Panc1 (cell line): Measurements from ENCODE around the gene VTI1A. TPM values are rescaled to one million over a fixed set of nuclear protein-coding genes. Genes with fewer than 3 reads are reported as not detected.

Experiments
- ATAC-seq: fragments of 200-7000 bp; cut with Tn5 transposase; 2 replicates; pipeline ENCODE4 v1.9.1; 2020; ENCODE audit warnings: mild to moderate bottlenecking, moderate library complexity
- BruUV-seq: library from RNA; stranded (reverse); fragments of 400-500 nt; replicated peaks from 2 replicates; lab custom pipeline; 2021; lab: Mats Ljungman, UMichigan
- CTCF ChIA-PET: fragments of 300-600 bp; sonication (Branson Sonifier 250); formaldehyde crosslinking; loops from one replicate; lab custom pipeline; 2022; ENCODE audit warnings: antibody characterized with exemption; lab: Charles Lee
- POLR2A ChIA-PET: fragments of 300-600 bp; sonication (Branson Sonifier 250); formaldehyde crosslinking; loops from one replicate; lab custom pipeline; 2022; ENCODE audit warnings: antibody characterized with exemption; lab: Charles Lee
- DNase-seq: peaks from one replicate; pipeline ENCODE4 v3.0.0-alpha.2; 2010; ENCODE audit warnings: low read depth, low spot score
- H3K27ac ChIP-seq: 2 replicates; pipeline ENCODE4 v1.5.1; 2011; ENCODE audit warnings: mild to moderate bottlenecking, low read length, inconsistent platforms
- H3K27me3 ChIP-seq: fragments of 200-500 bp; sonication (Bioruptor generic); 2 replicates; pipeline ENCODE4 v1.6.0; 2014; ENCODE audit warnings: low read length, inconsistent platforms; ENCODE audit not compliant: control insufficient read depth, insufficient read depth
- H3K36me3 ChIP-seq: fragments of 200-500 bp; sonication (Bioruptor generic); 2 replicates; pipeline ENCODE4 v1.5.1; 2014; ENCODE audit warnings: inconsistent platforms, mild to moderate bottlenecking, low read length, moderate library complexity; ENCODE audit not compliant: control insufficient read depth, insufficient read depth
- H3K4me1 ChIP-seq: 2 replicates; pipeline ENCODE4 v1.5.1; 2011; ENCODE audit warnings: inconsistent platforms, mild to moderate bottlenecking, low read length, moderate library complexity; ENCODE audit not compliant: control insufficient read depth, insufficient read depth
- H3K4me3 ChIP-seq, 2 experiments: 2 replicates each; pipeline ENCODE4 v1.5.1; 2011 to 2012; ENCODE audit warnings: low read depth in 2 of 2, low read length in 2 of 2, mild to moderate bottlenecking in 2 of 2, inconsistent platforms in 1 of 2, moderate library complexity in 1 of 2
- H3K9me3 ChIP-seq: fragments of 200-500 bp; sonication (Bioruptor generic); 2 replicates; pipeline ENCODE4 v1.5.1; 2014; ENCODE audit warnings: low read depth, mild to moderate bottlenecking, inconsistent platforms, low read length, moderate library complexity; ENCODE audit not compliant: control insufficient read depth, insufficient read depth
- CTCF ChIP-seq: fragments of 450-650 bp; IDR thresholded peaks from 2 replicates; pipeline ENCODE4 v1.5.1; 2017; ENCODE audit warnings: mild to moderate bottlenecking
- POLR2AphosphoS5 ChIP-seq: IDR thresholded peaks from 2 replicates; pipeline ENCODE4 v1.6.1; 2012; ENCODE audit warnings: mild to moderate bottlenecking, low read depth, low read length, moderate library complexity
- REST ChIP-seq, 2 experiments: IDR thresholded peaks; 2 replicates each; pipeline ENCODE4 v1.6.1; 2011 to 2012; ENCODE audit warnings: low read depth in 2 of 2, control low read depth in 1 of 2, low read length in 1 of 2, mild to moderate bottlenecking in 1 of 2, moderate library complexity in 1 of 2; ENCODE audit not compliant: insufficient read depth in 1 of 2
- SIN3A ChIP-seq: IDR thresholded peaks from 2 replicates; pipeline ENCODE4 v1.6.1; 2012; ENCODE audit warnings: low read depth, mild to moderate bottlenecking, low read length, moderate library complexity, borderline replicate concordance; ENCODE audit not compliant: insufficient read depth
- TCF7L2 ChIP-seq: IDR thresholded peaks from 2 replicates; pipeline ENCODE4 v1.6.1; 2011; ENCODE audit warnings: mild to moderate bottlenecking, low read depth, low read length, inconsistent platforms
- in situ Hi-C: cut with HindIII; loops from 2 replicates; pipeline ENCODE4 v1.10.0; 2016; ENCODE audit warnings: low sequenced_read_pairs, low pct_unique_long_range_greater_than_20kb
- intact Hi-C: fragments of 100-400 bp; cut with micrococcal nuclease; formaldehyde crosslinking; loops from one replicate; pipeline ENCODE4 v1.10.0; 2022; ENCODE audit not compliant: unreplicated experiment
- total RNA-seq: library from RNA; stranded (reverse); gene quantifications from one replicate; pipeline ENCODE4 v1.2.1, GENCODE V29; 2021; ENCODE audit not compliant: unreplicated experiment

The VTI1A gene
- total RNA-seq, 1 experiment from 2014 or later, result 36.3 TPM

- H3K27ac ChIP-seq, result no peak overlapping the region
- no peaks in the 10 kb centered on the region for H3K36me3 ChIP-seq
- no peak for TF ChIP-seq TCF7L2
- no peak for TF ChIP-seq REST (IDR thresholded peaks at IDR 0.05; ENCODE audit: insufficient read depth in 1 of 2, low read depth in 2 of 2, low read length in 1 of 2)
- TF ChIP-seq CTCF, result no peak
- no peak for TF ChIP-seq SIN3A
- no peak for TF ChIP-seq POLR2AphosphoS5
- DNase-seq, result no peak
- ChIA-PET CTCF (no interaction called here), POLR2A (no interaction called here)
- in situ Hi-C loops, result no loop called here
- no TSS peak for BruUV-seq
- no peak overlapping the region for H3K4me3 ChIP-seq
- intact Hi-C loops, result no loop called here
- no peak for ATAC-seq
- H3K4me1 ChIP-seq, result no peaks in the 10 kb centered on the region
- peaks cover 16% of the 10 kb centered on the region for H3K27me3 ChIP-seq
- H3K9me3 ChIP-seq, result no peaks in the 10 kb centered on the region
These were observed 37.3 kb upstream of the VTI1A start for GRCh38 chr10:112409755-112410154.

- Histone ChIP-seq H3K36me3 (no peaks in the 10 kb centered on the region), H3K4me3 (no peak overlapping the region), H3K9me3 (no peaks in the 10 kb centered on the region), H3K27me3 (peaks cover 16% of the 10 kb centered on the region), H3K4me1 (no peaks in the 10 kb centered on the region), H3K27ac (no peak overlapping the region)
- ATAC-seq, result no peak
- ChIA-PET POLR2A (no interaction called here), CTCF (no interaction called here)
- no TSS peak for BruUV-seq
- in situ Hi-C loops (no loop called here), intact Hi-C loops (no loop called here)
- TF ChIP-seq SIN3A (no peak), CTCF (no peak), TCF7L2 (no peak), REST (IDR thresholded peaks at IDR 0.05; ENCODE audit: insufficient read depth in 1 of 2, low read depth in 2 of 2, low read length in 1 of 2) (no peak), POLR2AphosphoS5 (no peak)
- DNase-seq, result no peak
These were observed 34.3 kb upstream of the VTI1A start for GRCh38 chr10:112412696-112413095.
